Umbilical cord (tissue), 2 donors: ENCODE measurements around the gene C6orf47. TPM values are rescaled to one million over a fixed set of nuclear protein-coding genes. Genes with fewer than 3 reads are reported as not detected.

Experiments
- DNase-seq: peaks from one replicate; pipeline ENCODE4 v3.0.0-alpha.2; 2015; ENCODE audit warnings: low spot score
- total RNA-seq: library from RNA; depleted of rRNA; stranded (reverse); fragments of >200 nt; gene quantifications from one replicate; pipeline ENCODE4 v1.2.3, GENCODE V29; 2014; ENCODE audit warnings: low replicate concordance; ENCODE audit not compliant: insufficient read depth

The C6orf47 gene
- total RNA-seq, 1 donor from 2014 or later, result 24.1 TPM

GRCh38 chr6:31661262-31662123 is 915 bp upstream of the C6orf47 start:
- no peak for DNase-seq

GRCh38 chr6:31659649-31660380 is 763 bp downstream of the C6orf47 start:
- peak; percentile 35 for DNase-seq

- no peak for DNase-seq
Observed at GRCh38 chr6:31658983-31659648, 1.5 kb downstream of the C6orf47 start.

GRCh38 chr6:31658158-31658688 is 2.4 kb downstream of the C6orf47 start:
- DNase-seq, result no peak

- DNase-seq, result no peak
Observed at GRCh38 chr6:31657406-31658157, 3.0 kb downstream of the C6orf47 start.

- DNase-seq, result no peak
Observed at GRCh38 chr6:31655349-31656237, 5.0 kb downstream of the C6orf47 start, which contains the start of gene APOM. TSS of gene APOM (plus strand) at chr6:31655894. CDS start at chr6:31655967, 73 bp downstream.

- DNase-seq, result no peak
Observed at GRCh38 chr6:31654574-31655348, 5.8 kb downstream of the C6orf47 start.

- DNase-seq, result no peak
Observed at GRCh38 chr6:31652925-31653724, 7.5 kb downstream of the C6orf47 start.

GRCh38 chr6:31651602-31652191 is 8.9 kb downstream of the C6orf47 start:
- peak; percentile 73 for DNase-seq

- DNase-seq, result no peak
Observed at GRCh38 chr6:31645325-31645724, 15.3 kb downstream of the C6orf47 start.

GRCh38 chr6:31643818-31644454 is 16.6 kb downstream of the C6orf47 start:
- DNase-seq, result no peak

GRCh38 chr6:31642798-31643570 is 17.6 kb downstream of the C6orf47 start:
- DNase-seq, result no peak

GRCh38 chr6:31641370-31641769 is 19.2 kb downstream of the C6orf47 start:
- no peak for DNase-seq

GRCh38 chr6:31640612-31641011 is 20.0 kb downstream of the C6orf47 start:
- DNase-seq, result no peak

GRCh38 chr6:31639449-31639861 is 21.1 kb downstream of the C6orf47 start:
- no peak for DNase-seq

- no peak for DNase-seq
Observed at GRCh38 chr6:31639043-31639442, 21.5 kb downstream of the C6orf47 start.
